Heart left ventricle (tissue), 16 donors: Measurements from ENCODE around the gene INF2. TPM values are rescaled to one million over a fixed set of nuclear protein-coding genes. Genes with fewer than 3 reads are reported as not detected.
"Not testable (repeated sequence)": the region's sequence is repeated elsewhere in the genome, so short reads cannot be mapped to it uniquely, and the experiment has no call there.

Experiments
- ATAC-seq, 4 donors: fragments of 200-7000 bp; cut with Tn5 transposase; one replicate each; pipeline ENCODE4 v1.9.1; 2020 to 2022; ENCODE audit warnings: moderate library complexity in 4 of 4, mild to moderate bottlenecking in 3 of 4, moderate number of reproducible peaks in 1 of 4
- DNase-seq, 5 donors: peaks; one replicate each; pipeline ENCODE4 v3.0.0-alpha.2; 2020
- H3K27ac ChIP-seq, 12 donors: fragments of 200-600 bp; sonication (generic) in 4 of 12; one replicate each; pipeline versions ENCODE4 v1.5.0 to v1.8.0; 2016 to 2022; ENCODE audit warnings: mild to moderate bottlenecking in 2 of 12
- H3K27me3 ChIP-seq, 9 donors: fragments of 200-600 bp; sonication (generic) in 2 of 9; one replicate each; pipeline versions ENCODE4 v1.5.1 to v1.8.0; 2016 to 2022; ENCODE audit warnings: mild to moderate bottlenecking in 3 of 9
- H3K36me3 ChIP-seq, 9 donors: fragments of 200-600 bp; sonication (generic) in 2 of 9; one replicate each; pipeline versions ENCODE4 v1.5.0 to v1.8.0; 2018 to 2022; ENCODE audit warnings: mild to moderate bottlenecking in 2 of 9
- H3K4me1 ChIP-seq, 12 donors: fragments of 200-600 bp; sonication (generic) in 4 of 12; one replicate each; pipeline versions ENCODE4 v1.5.0 to v1.8.0; 2016 to 2022; ENCODE audit warnings: mild to moderate bottlenecking in 3 of 12
- H3K4me3 ChIP-seq, 12 donors: fragments of 200-600 bp; sonication (generic) in 4 of 12; one replicate each; pipeline versions ENCODE4 v1.5.0 to v1.8.0; 2017 to 2022; ENCODE audit warnings: mild to moderate bottlenecking in 9 of 12, moderate library complexity in 4 of 12
- H3K9me3 ChIP-seq, 12 donors: fragments of 200-600 bp; sonication (generic) in 4 of 12; one replicate each; pipeline versions ENCODE4 v1.5.0 to v1.8.0; 2016 to 2022; ENCODE audit warnings: mild to moderate bottlenecking in 1 of 12
- CTCF ChIP-seq, 12 donors: fragments of 200-600 bp; sonication (generic) in 4 of 12; IDR thresholded peaks; one replicate each; pipeline versions ENCODE4 v1.5.0 to v1.8.0; 2018 to 2022; ENCODE audit warnings: antibody characterized with exemption in 12 of 12, mild to moderate bottlenecking in 5 of 12
- POLR2A ChIP-seq, 2 donors: fragments of 450-650 bp; IDR thresholded peaks; one replicate each; pipeline ENCODE4 v1.6.1; 2017; ENCODE audit warnings: antibody characterized with exemption in 2 of 2, mild to moderate bottlenecking in 2 of 2, moderate library complexity in 2 of 2
- WGBS, 4 donors: extraction: QIAGEN DNeasy Blood & Tissue Kit in 2 of 4; methylation state at CpG; one replicate each; pipeline versions ENCODE4 v1.1.5 to v1.1.7; 2013 to 2018; 5-methylcytosine and 5-hydroxymethylcytosine counted together
- intact Hi-C, 10 donors: fragments of 100-400 bp; cut with DNase I; formaldehyde crosslinking; loops; one replicate each; pipeline versions ENCODE4 v1.11.1 to v1.14.2; 2022
- polyA plus RNA-seq, 2 donors: library from polyadenylated mRNA; stranded (reverse); fragments of 200-250 nt; gene quantifications; one replicate each; pipeline ENCODE4 v1.2.3, GENCODE V29; 2013
- total RNA-seq, 9 donors: library from RNA; depleted of rRNA in 2 of 9; stranded (reverse); fragments of >200 nt in 2 of 9; fragmentation: NEBNext Ultra II Directional in 3 of 9; extraction: Animal tissue kit (Norgen Biotek cat#: 25700) in 3 of 9; gene quantifications; one replicate each; pipeline versions ENCODE4 v1.1.0 to v1.2.4, GENCODE V29; 2016 to 2023
- donor health status: ischemic (EF 13 %, LVEDD 7.1; RV severe dilation, severe dysfunction).
- donor health status: healthy with polysubstance abuse.
- donor health status: DM: no; HTN: yes; CAD: no.
- donor health status: DM: no; HTN: no; CAD: no.
- donor health status: ischemic (EF 25% LVEDD 6.9; RV normal size, moderate dysfunction).
- donor health status: ischemic (EF 25% LVEDD 5.7; RV mildly dilated, moderate dysfunction).
- donor health status: healthy.
- donor health status: DM: yes; HTN: yes; CAD: no.
- donor health status: ischemic (EF 35%, LVEDD 5.7; RV mildly dilated, moderate dysfunction).
- donor health status: nonischemic (EF 11% LVEDD 7.7; RV severe dilation, severe dysfunction).
- donor health status: DM: yes; HTN: yes; CAD: no.
- donor health status: PGD.
- donor health status: ischemic (EF 29% LVEDD 5.4; RV normal size, mild dysfunction).
- donor health status: nonischemic (EF 23%, LVEDD 6.1; RV moderate dilation, normal function).

INF2 gene
- total and polyA plus RNA-seq, 11 donors = 26.0 to 58.9 (median 28.8) TPM

GRCh38 chr14:104659764-104660523 is 29.5 kb upstream of the INF2 start:
- intact Hi-C loops = loop anchor here in 1 of 10 donors (2.0 kb wide), 1 partner anchor 47 kb away; no protein-coding TSS in a partner anchor
- Histone ChIP-seq H3K9me3 (peaks cover 0 to 5% (median 0%) of the 10 kb centered on the region in 12 donors), H3K4me1 (peaks cover 0 to 27% (median 12%) of the 10 kb centered on the region in 12 donors), H3K27ac (no peak overlapping the region), H3K27me3 (peaks cover 0 to 18% (median 0%) of the 10 kb centered on the region in 9 donors), H3K36me3 (no peaks in the 10 kb centered on the region), H3K4me3 (no peak overlapping the region)
- WGBS, 4 donors = 31 to 55% (median 35%) methylated on average over 37 to 43 of the region's 43 CpGs
- no peak for TF ChIP-seq CTCF (IDR thresholded peaks at IDR 0.05)
- TF ChIP-seq POLR2A (IDR thresholded peaks at IDR 0.05) = no peak
- DNase-seq = no peak
- ATAC-seq = peak in 2 of 4 donors; percentile 22 to 23

DNA sequence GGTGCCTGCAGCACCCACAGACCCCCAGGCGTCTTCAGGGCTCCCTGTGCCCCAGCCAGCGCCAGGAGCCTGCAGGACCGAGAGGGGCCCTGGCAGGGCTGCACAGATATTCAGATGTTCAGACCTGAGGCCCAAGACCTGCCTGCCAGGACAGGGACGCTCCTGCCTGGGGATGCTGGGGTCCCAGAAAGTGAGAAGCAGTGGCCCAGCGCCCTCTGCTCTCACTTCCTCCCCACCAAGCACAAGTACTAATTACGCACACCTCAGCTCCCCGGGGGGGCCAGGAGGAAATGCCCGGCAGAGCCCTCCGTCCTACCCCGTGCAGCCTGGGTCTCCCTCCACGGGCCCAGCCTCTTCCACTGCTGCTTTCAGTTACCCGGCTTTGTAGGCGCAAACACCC is 28.8 kb upstream of the INF2 start:
- peaks cover 0 to 18% (median 0%) of the 10 kb centered on the region in 9 donors for H3K27me3 ChIP-seq
- DNase-seq = no peak
- peaks cover 0 to 5% (median 0%) of the 10 kb centered on the region in 12 donors for H3K9me3 ChIP-seq
- ATAC-seq = peak in 1 of 4 donors; percentile 15
- no peak overlapping the region for H3K4me3 ChIP-seq
- WGBS, 4 donors = 74 to 85% (median 80%) methylated on average over 11 to 13 of the region's 13 CpGs
- intact Hi-C loops = no loop called here
- peaks cover 0 to 27% (median 14%) of the 10 kb centered on the region in 12 donors for H3K4me1 ChIP-seq
- H3K36me3 ChIP-seq = no peaks in the 10 kb centered on the region
- TF ChIP-seq POLR2A (IDR thresholded peaks at IDR 0.05) (no peak), CTCF (IDR thresholded peaks at IDR 0.05) (no peak)
- no peak overlapping the region for H3K27ac ChIP-seq

DNA sequence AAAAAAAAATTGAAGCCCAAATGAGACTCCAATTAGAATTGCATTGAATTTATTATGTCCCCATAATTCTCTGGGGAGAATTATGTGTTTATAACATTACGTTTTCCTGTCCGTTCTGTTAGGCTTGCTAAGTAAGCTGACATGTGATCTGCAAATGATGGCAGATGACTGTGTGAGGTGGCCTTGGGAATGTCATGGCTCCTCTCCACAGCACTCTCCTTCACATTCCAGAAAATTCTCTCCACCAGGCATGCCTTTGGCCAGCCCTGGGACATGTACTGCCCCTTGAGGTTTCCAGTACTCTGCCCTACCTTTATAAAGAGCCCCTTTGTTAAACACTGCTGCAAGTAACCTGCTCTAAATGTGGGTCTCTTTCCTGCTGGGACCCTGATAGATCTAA is 28.3 kb upstream of the INF2 start:
- H3K9me3 ChIP-seq = peaks cover 0 to 5% (median 0%) of the 10 kb centered on the region in 12 donors
- 82 to 94% (median 86%) methylated on average over 2 of the region's 2 CpGs for WGBS, 4 donors
- H3K27me3 ChIP-seq = peaks cover 0 to 18% (median 0%) of the 10 kb centered on the region in 9 donors

DNA sequence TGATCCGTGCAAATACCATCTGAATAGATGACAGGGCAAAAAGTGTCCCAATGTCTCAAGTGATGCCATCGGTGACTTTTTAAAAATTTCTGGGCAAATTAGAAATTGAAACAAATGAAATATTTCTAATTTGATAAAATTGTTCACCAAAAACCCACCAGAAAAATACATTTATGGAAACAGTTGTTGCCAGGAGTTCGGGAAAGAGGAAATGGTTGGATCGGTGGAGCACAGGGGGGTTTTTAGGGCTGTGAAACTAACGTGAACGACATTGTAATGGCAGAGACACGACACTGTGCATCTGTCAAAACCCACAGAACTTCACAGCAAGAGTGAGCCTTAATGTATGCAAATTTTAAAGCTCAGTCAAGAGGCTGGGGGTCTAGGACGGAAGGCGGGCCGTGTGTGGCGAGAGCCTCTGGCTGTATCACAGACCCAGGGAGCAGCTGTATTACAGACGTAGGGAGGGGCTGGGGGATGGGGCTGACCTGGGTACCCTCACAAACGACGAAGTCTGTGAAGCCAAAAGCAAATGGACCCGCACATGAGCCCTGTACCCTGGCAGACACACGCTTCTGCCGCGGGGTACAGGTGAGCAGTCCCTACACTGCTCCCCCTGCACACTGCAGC is 27.8 kb upstream of the INF2 start:
- H3K36me3 ChIP-seq, H3K27ac ChIP-seq, DNase-seq, ATAC-seq, intact Hi-C loops, H3K9me3 ChIP-seq, H3K4me3 ChIP-seq: not testable (repeated sequence)
- 91 to 97% (median 93%) methylated on average over 15 to 18 of the region's 18 CpGs for WGBS, 4 donors
- Histone ChIP-seq H3K27me3 (peaks cover 0 to 18% (median 0%) of the 10 kb centered on the region in 9 donors), H3K4me1 (peaks cover 0 to 20% (median 9%) of the 10 kb centered on the region in 12 donors)

More for the DNA sequence above, 28.3 kb upstream of the INF2 start:
- TF ChIP-seq CTCF (IDR thresholded peaks at IDR 0.05) (no peak), POLR2A (IDR thresholded peaks at IDR 0.05) (no peak)
- Histone ChIP-seq H3K36me3 (no peaks in the 10 kb centered on the region), H3K4me3 (no peak overlapping the region), H3K27ac (no peak overlapping the region), H3K4me1 (peaks cover 0 to 26% (median 10%) of the 10 kb centered on the region in 12 donors)
- ATAC-seq = no peak
- intact Hi-C loops = no loop called here
- no peak for DNase-seq

DNA sequence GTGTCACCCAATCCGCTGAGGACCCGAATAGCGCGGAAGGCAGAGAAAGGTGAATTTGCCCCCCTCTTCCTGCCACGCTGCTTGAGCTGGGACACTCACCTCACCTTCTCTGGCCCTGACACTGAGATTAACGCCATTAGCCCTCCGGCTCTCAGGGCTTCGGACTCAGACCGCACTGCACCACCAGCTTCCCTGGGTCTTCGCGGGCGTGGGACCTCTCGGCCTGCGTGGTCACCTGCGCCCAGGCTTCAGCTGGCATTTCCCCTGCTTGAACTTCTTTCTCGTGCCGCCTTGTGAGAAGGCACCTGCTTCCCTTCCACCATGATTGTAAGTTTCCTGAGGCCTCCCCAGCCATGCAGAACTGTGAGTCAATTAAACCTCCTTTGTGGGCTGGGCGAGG is 26.9 kb upstream of the INF2 start:
- 94 to 97% (median 96%) methylated on average over 13 to 18 of the region's 18 CpGs for WGBS, 4 donors
- H3K27ac ChIP-seq, H3K4me3 ChIP-seq, ATAC-seq, H3K36me3 ChIP-seq, H3K9me3 ChIP-seq, DNase-seq, intact Hi-C loops: not testable (repeated sequence)
- Histone ChIP-seq H3K4me1 (peaks cover 0 to 20% (median 9%) of the 10 kb centered on the region in 12 donors), H3K27me3 (peaks cover 0 to 18% (median 0%) of the 10 kb centered on the region in 9 donors)
